ENCODE data around the gene FAM219A. TPM values are rescaled to one million over a fixed set of nuclear protein-coding genes. Genes with fewer than 3 reads are reported as not detected.
A peak's percentile ranks its signal among the peaks of the same experiment; 100 is the strongest.

The FAM219A gene
- total and polyA plus RNA-seq, 7 experiments from 2014 or later: 0.67 to 14.6 (median 12.4) TPM

- no peaks in the 10 kb centered on the region for H3K36me3 ChIP-seq (ENCODE audit: control insufficient read depth in 2 of 3, insufficient read depth in 3 of 3, low read length in 3 of 3)
- peaks cover 11 to 15% of the 10 kb centered on the region in 2 donors for H3K4me1 ChIP-seq (ENCODE audit: control insufficient read depth in 2 of 2, insufficient read depth in 2 of 2, low read length in 2 of 2)
- peaks cover 0 to 2% (median 0%) of the 10 kb centered on the region in 11 donors for H3K9me3 Mint-ChIP-seq
- DNase-seq: no peak
- ChIA-PET POLR2A (no interaction called here), CTCF (interaction anchor here (0.5 to 0.7 kb wide), 3 partner anchors 52 to 502 kb away, joined by 3 read pairs; no protein-coding TSS in a partner anchor)
- H3K4me3 Mint-ChIP-seq: no peak overlapping the region
- no peaks in the 10 kb centered on the region for H3K9me3 ChIP-seq (ENCODE audit: control insufficient read depth in 2 of 3, low read length in 3 of 3)
- intact Hi-C loops (cut with micrococcal nuclease): no loop called here
- peaks cover 11 to 26% (median 22%) of the 10 kb centered on the region in 7 donors for H3K4me1 Mint-ChIP-seq
- peaks cover 0 to 4% (median 3%) of the 10 kb centered on the region in 5 donors for H3K36me3 Mint-ChIP-seq
- no peak overlapping the region for H3K4me3 ChIP-seq (ENCODE audit: low read length)
- H3K27me3 Mint-ChIP-seq: peaks cover 0 to 11% (median 0%) of the 10 kb centered on the region in 5 donors
- H3K27ac ChIP-seq (ENCODE audit: low read depth, low read length): no peak overlapping the region
- H3K27ac Mint-ChIP-seq: peak overlapping the region in 1 of 9 donors; percentile 20
- no peak for ATAC-seq
- no peaks in the 10 kb centered on the region for H3K27me3 ChIP-seq (ENCODE audit: control insufficient read depth in 2 of 2, insufficient read depth in 2 of 2, low read length in 2 of 2)
Observed at GRCh38 chr9:34384368-34385165, 73.8 kb downstream of the FAM219A start.

GRCh38 chr9:34383904-34384303 lies 74.5 kb downstream of the FAM219A start:
- ChIA-PET CTCF (interaction anchor here (0.5 kb wide), 1 partner anchor 139 kb away, joined by 3 read pairs; no protein-coding TSS in a partner anchor), POLR2A (no interaction called here)
- intact Hi-C loops (cut with micrococcal nuclease): no loop called here
- no peak for DNase-seq
- Histone ChIP-seq H3K27me3 (ENCODE audit: control insufficient read depth in 2 of 2, insufficient read depth in 2 of 2, low read length in 2 of 2) (no peaks in the 10 kb centered on the region), H3K4me1 (ENCODE audit: control insufficient read depth in 2 of 2, insufficient read depth in 2 of 2, low read length in 2 of 2) (peaks cover 11 to 18% of the 10 kb centered on the region in 2 donors), H3K9me3 (ENCODE audit: control insufficient read depth in 2 of 3, low read length in 3 of 3) (no peaks in the 10 kb centered on the region), H3K4me3 (ENCODE audit: low read length) (no peak overlapping the region), H3K36me3 (ENCODE audit: control insufficient read depth in 2 of 3, insufficient read depth in 3 of 3, low read length in 3 of 3) (no peaks in the 10 kb centered on the region), H3K27ac (ENCODE audit: low read depth, low read length) (no peak overlapping the region)
- Mint-ChIP-seq H3K4me3 (no peak overlapping the region), H3K36me3 (peaks cover 0 to 4% (median 0%) of the 10 kb centered on the region in 5 donors), H3K9me3 (peaks cover 0 to 2% (median 0%) of the 10 kb centered on the region in 11 donors), H3K4me1 (peaks cover 16 to 33% (median 27%) of the 10 kb centered on the region in 7 donors), H3K27ac (no peak overlapping the region), H3K27me3 (peaks cover 0 to 11% (median 0%) of the 10 kb centered on the region in 5 donors)
- ATAC-seq: no peak

- POLR2A ChIA-PET: no interaction called here
- CTCF ChIA-PET: no interaction called here
Observed at GRCh38 chr9:34382879-34383278, 75.5 kb downstream of the FAM219A start.

GRCh38 chr9:34382054-34382453 lies 76.3 kb downstream of the FAM219A start:
- Histone ChIP-seq H3K27ac (ENCODE audit: low read depth, low read length) (no peak overlapping the region), H3K4me3 (ENCODE audit: low read length) (no peak overlapping the region), H3K4me1 (ENCODE audit: control insufficient read depth in 2 of 2, insufficient read depth in 2 of 2, low read length in 2 of 2) (peaks cover 15 to 22% of the 10 kb centered on the region in 2 donors), H3K36me3 (ENCODE audit: control insufficient read depth in 2 of 3, insufficient read depth in 3 of 3, low read length in 3 of 3) (no peaks in the 10 kb centered on the region), H3K27me3 (ENCODE audit: control insufficient read depth in 2 of 2, insufficient read depth in 2 of 2, low read length in 2 of 2) (no peaks in the 10 kb centered on the region), H3K9me3 (ENCODE audit: control insufficient read depth in 2 of 3, low read length in 3 of 3) (no peaks in the 10 kb centered on the region)
- Mint-ChIP-seq H3K36me3 (no peaks in the 10 kb centered on the region), H3K4me1 (peaks cover 18 to 43% (median 31%) of the 10 kb centered on the region in 7 donors), H3K4me3 (peak overlapping the region in 6 of 10 donors; percentile 82 to 94 (median 91)), H3K9me3 (peaks cover 0 to 2% (median 0%) of the 10 kb centered on the region in 11 donors), H3K27ac (peak overlapping the region in 3 of 9 donors; percentile 21 to 87 (median 82)), H3K27me3 (peaks cover 0 to 11% (median 0%) of the 10 kb centered on the region in 5 donors)
- CTCF ChIA-PET: no interaction called here
- ATAC-seq (no peak), DNase-seq (peak in 1 of 9 donors; percentile 18)
- POLR2A ChIA-PET: interaction anchor here (0.6 kb wide), 1 partner anchor 329 kb away, joined by 3 read pairs; no protein-coding TSS in a partner anchor
- intact Hi-C loops (cut with micrococcal nuclease): no loop called here

More at GRCh38 chr9:34382879-34383278, 75.5 kb downstream of the FAM219A start:
- H3K9me3 Mint-ChIP-seq: peaks cover 0 to 2% (median 0%) of the 10 kb centered on the region in 11 donors
- Histone ChIP-seq H3K9me3 (ENCODE audit: control insufficient read depth in 2 of 3, low read length in 3 of 3) (no peaks in the 10 kb centered on the region), H3K4me3 (ENCODE audit: low read length) (no peak overlapping the region), H3K4me1 (ENCODE audit: control insufficient read depth in 2 of 2, insufficient read depth in 2 of 2, low read length in 2 of 2) (peaks cover 11 to 18% of the 10 kb centered on the region in 2 donors), H3K36me3 (ENCODE audit: control insufficient read depth in 2 of 3, insufficient read depth in 3 of 3, low read length in 3 of 3) (no peaks in the 10 kb centered on the region), H3K27me3 (ENCODE audit: control insufficient read depth in 2 of 2, insufficient read depth in 2 of 2, low read length in 2 of 2) (no peaks in the 10 kb centered on the region), H3K27ac (ENCODE audit: low read depth, low read length) (no peak overlapping the region)
- peak overlapping the region in 3 of 9 donors; percentile 45 to 68 (median 63) for H3K27ac Mint-ChIP-seq
- H3K4me3 Mint-ChIP-seq: peak overlapping the region in 4 of 10 donors; percentile 2 to 41 (median 26)
- ATAC-seq: no peak
- peaks cover 0 to 11% (median 0%) of the 10 kb centered on the region in 5 donors for H3K27me3 Mint-ChIP-seq
- intact Hi-C loops (cut with micrococcal nuclease): no loop called here
- no peaks in the 10 kb centered on the region for H3K36me3 Mint-ChIP-seq
- no peak for DNase-seq
- peaks cover 18 to 40% (median 29%) of the 10 kb centered on the region in 7 donors for H3K4me1 Mint-ChIP-seq

- ChIA-PET POLR2A (interaction anchor here (1.4 kb wide), 1 partner anchor 18 kb away, joined by 3 read pairs; no protein-coding TSS in a partner anchor), CTCF (interaction anchor here (0.6 to 5.2 kb wide), 4 partner anchors 22 to 360 kb away, joined by 3 to 39 read pairs (median 6); no protein-coding TSS in a partner anchor)
- Mint-ChIP-seq H3K4me3 (peak overlapping the region; percentile 78 to 94 (median 91)), H3K9me3 (peaks cover 0 to 2% (median 0%) of the 10 kb centered on the region in 11 donors), H3K27ac (peak overlapping the region in 8 of 9 donors; percentile 21 to 93 (median 84)), H3K4me1 (peaks cover 18 to 46% (median 35%) of the 10 kb centered on the region in 7 donors), H3K36me3 (no peaks in the 10 kb centered on the region), H3K27me3 (peaks cover 0 to 11% (median 0%) of the 10 kb centered on the region in 5 donors)
- Histone ChIP-seq H3K36me3 (ENCODE audit: control insufficient read depth in 2 of 3, insufficient read depth in 3 of 3, low read length in 3 of 3) (no peaks in the 10 kb centered on the region), H3K4me1 (ENCODE audit: control insufficient read depth in 2 of 2, insufficient read depth in 2 of 2, low read length in 2 of 2) (peaks cover 16 to 22% of the 10 kb centered on the region in 2 donors), H3K27ac (ENCODE audit: low read depth, low read length) (peak overlapping the region; percentile 65), H3K4me3 (ENCODE audit: low read length) (peak overlapping the region; percentile 58), H3K27me3 (ENCODE audit: control insufficient read depth in 2 of 2, insufficient read depth in 2 of 2, low read length in 2 of 2) (no peaks in the 10 kb centered on the region), H3K9me3 (ENCODE audit: control insufficient read depth in 2 of 3, low read length in 3 of 3) (no peaks in the 10 kb centered on the region)
- DNase-seq: peak in 7 of 9 donors; percentile 16 to 52 (median 36)
- intact Hi-C loops (cut with micrococcal nuclease): no loop called here
- ATAC-seq: no peak
Observed at GRCh38 chr9:34381323-34381722, 77.0 kb downstream of the FAM219A start.

- Histone ChIP-seq H3K36me3 (ENCODE audit: control insufficient read depth in 2 of 3, insufficient read depth in 3 of 3, low read length in 3 of 3) (no peaks in the 10 kb centered on the region), H3K27me3 (ENCODE audit: control insufficient read depth in 2 of 2, insufficient read depth in 2 of 2, low read length in 2 of 2) (no peaks in the 10 kb centered on the region), H3K4me3 (ENCODE audit: low read length) (peak overlapping the region; percentile 58), H3K9me3 (ENCODE audit: control insufficient read depth in 2 of 3, low read length in 3 of 3) (no peaks in the 10 kb centered on the region), H3K4me1 (ENCODE audit: control insufficient read depth in 2 of 2, insufficient read depth in 2 of 2, low read length in 2 of 2) (peaks cover 16 to 22% of the 10 kb centered on the region in 2 donors), H3K27ac (ENCODE audit: low read depth, low read length) (peak overlapping the region; percentile 65)
- peak; percentile 56 to 81 (median 77) for DNase-seq
- Mint-ChIP-seq H3K4me3 (peak overlapping the region; percentile 78 to 94 (median 91)), H3K27ac (peak overlapping the region; percentile 73 to 93 (median 86)), H3K9me3 (peaks cover 0 to 2% (median 0%) of the 10 kb centered on the region in 11 donors), H3K36me3 (no peaks in the 10 kb centered on the region), H3K4me1 (peaks cover 24 to 46% (median 41%) of the 10 kb centered on the region in 7 donors), H3K27me3 (peaks cover 0 to 11% (median 0%) of the 10 kb centered on the region in 5 donors)
- CTCF ChIA-PET: interaction anchor here (0.6 to 5.2 kb wide), 5 partner anchors 23 to 734 kb away, joined by 3 to 39 read pairs (median 3); no protein-coding TSS in a partner anchor
- intact Hi-C loops (cut with micrococcal nuclease): loop anchor here in 1 of 2 donors (1.0 kb wide), 4 partner anchors 78 to 286 kb away; partner anchors contain the start of genes DNAI1 and FAM219A
- ATAC-seq: peak; percentile 60
- POLR2A ChIA-PET: interaction anchor here (0.9 to 6.1 kb wide), 4 partner anchors 17 to 257 kb away, joined by 3 to 62 read pairs (median 4); partner anchors contain the start of genes DNAI1 and SIGMAR1
Observed at GRCh38 chr9:34380511-34381315, 77.7 kb downstream of the FAM219A start.

All from naive thymus-derived CD4-positive, alpha-beta T cell (primary cell).